ENCODE data around the gene EXTL1.

Gene EXTL1

DNA sequence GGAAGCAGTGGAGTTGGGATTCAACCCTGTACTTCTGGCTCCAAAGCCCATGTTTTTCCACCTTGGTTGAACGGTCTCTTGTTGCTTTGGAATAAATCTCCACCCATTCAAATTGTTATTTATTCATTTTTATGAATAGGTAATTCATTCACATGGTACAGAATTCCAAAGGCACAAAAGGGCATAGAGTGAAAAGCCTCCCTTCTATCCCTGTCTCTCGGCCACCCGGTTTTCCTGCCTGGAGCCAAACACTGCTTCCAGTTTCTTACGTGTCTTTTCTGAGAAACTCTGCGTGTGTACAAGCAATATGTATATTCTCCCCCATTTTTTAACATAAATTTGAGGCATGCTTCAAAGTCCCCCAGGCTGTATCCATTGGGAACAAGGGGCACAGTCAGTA, 3.9 kb downstream of the EXTL1 start:
- DNase-seq: no peak

DNA sequence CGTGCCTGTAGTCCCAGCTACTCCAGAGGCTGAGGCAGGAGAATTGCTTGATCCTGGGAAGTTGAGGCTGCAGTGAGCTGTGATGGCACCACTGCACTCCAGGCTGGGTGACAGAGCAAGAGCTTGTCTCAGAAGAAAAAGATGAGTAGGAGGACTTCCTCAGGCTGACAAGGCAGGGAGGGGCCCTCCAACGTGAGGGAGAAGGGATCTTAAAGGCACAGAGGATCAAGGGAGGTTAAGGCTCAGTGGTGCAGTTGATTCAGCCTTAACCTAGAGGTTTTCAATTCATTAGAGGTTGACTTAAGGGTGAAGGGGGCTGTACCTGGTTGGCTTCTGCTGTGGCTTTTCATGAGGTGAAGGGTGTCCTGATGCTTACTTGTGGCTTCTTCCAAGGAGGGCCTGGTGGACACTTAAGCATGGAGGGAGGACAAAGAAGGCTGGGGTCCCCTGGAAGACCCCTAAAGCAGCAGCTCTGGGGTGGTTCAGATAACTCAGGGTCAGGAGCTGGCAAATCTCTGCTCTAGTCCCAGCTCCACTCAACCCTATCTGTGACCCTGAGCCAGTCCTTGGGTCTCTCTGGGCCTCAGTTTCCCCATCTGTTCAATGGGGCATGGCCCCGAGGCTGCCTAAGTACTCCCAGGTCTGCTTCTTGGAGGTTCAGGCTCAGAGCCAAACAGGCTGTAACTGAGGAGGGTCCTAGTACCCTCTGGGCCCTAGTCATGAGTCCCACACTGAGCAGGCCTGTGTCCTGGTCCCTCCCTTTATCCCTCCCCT, 6.3 kb downstream of the EXTL1 start:
- no peak for DNase-seq

DNA sequence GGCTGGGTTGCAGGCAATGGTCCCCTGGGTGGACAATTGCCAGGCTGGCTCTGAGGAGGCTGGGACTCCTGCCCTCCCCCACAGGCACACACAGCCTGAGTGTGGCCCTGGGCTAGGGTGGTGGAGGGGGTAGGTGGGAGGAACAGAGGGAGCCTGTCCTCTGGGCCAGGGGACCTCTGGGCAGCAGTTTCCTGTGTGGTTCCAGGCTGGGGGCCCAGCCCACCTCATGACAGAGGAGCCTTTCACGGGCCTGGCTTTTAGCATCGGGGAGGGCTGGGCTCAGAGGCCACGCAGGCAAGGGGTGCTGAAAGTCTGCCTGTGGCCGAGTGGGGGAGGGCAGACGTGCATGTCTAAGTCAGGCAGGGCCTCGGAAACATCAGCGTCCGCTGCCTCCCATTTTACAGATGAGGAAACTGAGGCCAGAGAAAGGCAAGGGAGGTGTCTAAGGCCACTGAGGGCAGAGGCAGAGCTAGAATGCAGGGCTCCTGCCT, 7.0 kb downstream of the EXTL1 start:
- DNase-seq: no peak

DNA sequence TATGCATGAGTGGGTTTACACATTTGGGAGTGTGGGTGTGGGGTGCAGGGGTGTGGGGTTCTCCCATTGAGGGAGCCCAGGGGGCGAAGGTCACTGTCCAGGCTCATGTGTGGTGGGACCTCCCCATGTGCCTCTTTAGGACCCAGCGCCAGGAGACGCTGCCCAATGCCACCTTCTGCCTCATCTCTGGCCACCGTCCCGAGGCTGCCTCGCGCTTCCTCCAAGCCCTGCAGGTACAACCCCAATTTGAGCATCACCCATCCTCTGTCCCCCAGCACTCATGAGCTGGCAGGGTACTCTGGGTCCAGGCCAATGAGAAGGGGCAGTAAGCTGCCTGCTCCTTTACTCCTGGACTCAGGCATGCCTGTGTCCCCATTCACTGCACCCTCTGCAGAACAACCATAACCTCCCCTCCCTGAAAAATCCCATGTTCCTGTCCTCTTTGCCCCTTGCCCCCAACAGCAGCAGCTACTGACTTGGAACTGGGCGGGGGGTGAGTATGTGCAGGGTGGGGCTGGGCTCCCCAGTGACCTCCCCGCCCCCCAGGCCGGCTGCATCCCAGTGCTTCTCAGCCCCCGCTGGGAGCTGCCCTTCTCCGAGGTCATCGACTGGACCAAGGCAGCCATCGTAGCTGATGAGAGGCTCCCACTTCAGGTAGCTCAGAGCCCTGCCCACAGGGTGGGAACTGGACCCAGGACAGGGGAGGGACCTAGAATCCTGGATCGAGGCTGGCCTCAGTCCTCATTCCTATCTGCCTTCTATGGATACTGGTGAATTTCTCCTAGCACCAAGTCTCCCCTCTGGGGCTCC, 7.7 kb downstream of the EXTL1 start:
- no peak for DNase-seq

- DNase-seq: no peak
These were observed 8.4 kb downstream of the EXTL1 start for GRCh38 chr1:26029864-26030481.

DNA sequence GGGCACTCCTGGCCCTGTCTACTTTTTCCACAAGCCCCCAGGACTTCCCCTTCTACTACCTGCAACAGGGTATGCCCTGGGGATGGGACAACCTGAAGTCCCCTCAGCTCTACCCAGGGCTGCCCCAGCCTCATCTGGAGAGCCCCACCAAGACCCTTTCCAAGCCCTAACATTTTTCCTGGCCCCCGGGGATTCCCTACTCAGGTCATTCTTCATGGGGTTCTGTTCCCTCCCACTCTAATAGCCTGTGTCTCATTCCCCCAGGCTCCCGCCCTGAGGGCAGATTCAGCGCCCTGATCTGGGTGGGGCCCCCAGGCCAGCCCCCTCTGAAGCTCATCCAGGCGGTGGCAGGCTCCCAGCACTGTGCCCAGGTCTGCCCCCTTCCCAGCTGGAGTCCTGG, 9.6 kb downstream of the EXTL1 start:
- DNase-seq: no peak

GRCh38 chr1:26031611-26032220, 10.1 kb downstream of the EXTL1 start:
- DNase-seq: no peak

GRCh38 chr1:26032656-26033357, 11.2 kb downstream of the EXTL1 start:
- DNase-seq: no peak

DNA sequence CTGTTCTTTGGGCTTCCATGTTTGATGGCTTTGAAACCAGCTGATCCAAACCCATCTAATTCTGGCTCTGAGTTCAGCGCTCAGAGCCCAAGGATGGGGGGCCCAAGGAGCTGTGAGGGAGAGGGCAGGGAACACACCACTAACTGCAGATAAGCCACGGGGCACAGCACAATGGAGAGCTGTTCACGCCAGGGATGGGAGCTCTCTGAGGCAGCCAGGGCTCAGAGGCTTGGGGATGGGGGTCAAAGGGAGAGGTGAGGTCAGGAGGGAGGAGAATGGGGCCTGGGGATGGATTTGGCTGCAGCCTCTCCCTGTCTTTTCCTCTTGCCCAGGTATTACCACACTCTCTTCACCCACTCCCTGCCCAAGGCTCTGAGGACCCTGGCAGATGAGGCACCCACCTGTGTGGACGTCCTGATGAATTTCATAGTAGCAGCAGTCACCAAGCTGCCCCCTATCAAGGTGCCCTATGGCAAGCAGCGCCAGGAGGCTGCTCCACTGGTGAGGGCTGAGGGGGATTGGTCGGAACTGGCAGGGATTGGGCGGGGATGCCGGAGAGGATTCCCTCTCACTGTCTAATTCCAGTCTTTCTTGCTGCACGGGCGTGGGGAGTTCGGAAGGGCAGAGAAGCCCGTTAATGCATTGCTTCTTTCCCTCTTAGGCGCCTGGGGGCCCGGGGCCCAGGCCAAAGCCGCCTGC, 13.1 kb downstream of the EXTL1 start:
- DNase-seq: no peak

DNA sequence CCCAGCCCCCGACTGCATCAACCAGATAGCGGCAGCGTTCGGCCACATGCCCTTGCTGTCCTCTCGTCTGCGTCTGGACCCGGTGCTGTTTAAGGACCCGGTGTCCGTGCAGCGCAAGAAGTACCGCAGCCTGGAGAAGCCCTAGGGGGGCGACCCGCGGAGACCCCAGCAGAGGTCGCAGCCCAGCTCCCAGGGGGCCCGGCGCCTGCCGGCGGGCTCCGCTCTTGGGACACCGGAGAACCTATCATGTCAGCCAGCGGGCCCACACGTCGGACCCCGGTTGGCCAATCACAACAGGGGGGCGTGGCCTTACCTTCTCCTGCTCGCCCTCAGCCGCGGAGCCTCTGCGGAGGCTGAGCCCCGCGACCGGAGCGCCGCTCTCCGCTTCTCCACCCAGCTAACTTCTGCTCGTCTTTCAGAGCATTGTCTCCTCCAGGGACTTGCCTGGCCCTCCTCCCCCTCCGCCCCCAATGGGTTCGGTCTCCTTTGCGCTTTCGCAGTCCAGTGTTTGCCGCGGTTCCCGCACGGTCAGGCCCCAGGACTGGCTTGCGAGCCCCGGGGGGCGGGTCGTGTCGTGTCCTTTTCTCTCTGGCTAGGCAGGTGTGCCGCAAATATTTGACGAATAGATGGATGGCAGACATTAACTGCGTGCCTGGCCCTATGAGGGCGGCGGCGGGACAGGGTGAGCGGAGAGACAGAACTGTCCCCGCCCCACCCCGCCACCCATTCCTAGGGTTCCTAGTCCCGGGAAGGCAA, 13.8 kb downstream of the EXTL1 start:
- DNase-seq: peak; percentile 95

GRCh38 chr1:26035959-26036755, 14.6 kb downstream of the EXTL1 start:
- DNase-seq: peak; percentile 74

GRCh38 chr1:26036756-26037281, 15.2 kb downstream of the EXTL1 start:
- DNase-seq: no peak

DNA sequence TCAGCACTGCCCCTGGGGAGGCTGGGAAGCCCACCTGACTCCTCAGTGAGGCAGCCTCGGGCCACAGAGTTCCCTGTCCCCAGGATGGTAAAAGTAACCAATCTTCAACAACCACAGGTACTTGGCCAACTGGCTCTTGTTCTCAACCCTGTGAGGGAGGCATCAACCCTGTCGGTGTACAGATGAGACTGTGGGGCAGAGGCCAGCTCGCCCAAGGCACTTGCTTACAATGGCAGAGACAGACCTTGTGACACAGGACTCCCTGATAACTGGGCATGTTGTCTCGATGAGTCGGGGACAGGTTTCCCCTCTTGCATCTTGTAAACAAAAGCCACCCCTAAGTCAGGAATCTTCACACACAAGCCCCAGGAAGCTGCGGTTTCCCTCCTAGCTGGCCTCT, 16.3 kb downstream of the EXTL1 start:
- no peak for DNase-seq

DNA sequence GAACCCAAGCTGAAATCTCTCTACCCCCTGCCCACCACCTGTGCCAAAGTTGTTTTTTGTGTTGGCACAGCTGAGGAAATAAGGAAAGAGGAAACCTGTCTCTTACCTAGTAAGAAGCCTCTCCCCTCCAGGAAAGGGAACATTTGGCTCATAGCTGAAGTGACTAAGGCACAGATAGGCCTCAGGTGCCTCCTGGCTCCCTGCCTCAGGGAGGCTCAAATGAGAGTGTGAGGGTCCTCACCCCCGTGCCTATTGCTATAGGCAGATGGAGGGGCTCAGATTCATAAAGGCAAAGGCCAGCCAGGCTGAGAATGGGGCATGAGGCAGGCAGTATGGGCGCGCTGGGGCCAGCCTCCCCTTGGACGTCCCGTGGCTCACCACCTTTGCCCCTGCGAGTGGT, 16.9 kb downstream of the EXTL1 start:
- DNase-seq: no peak

DNA sequence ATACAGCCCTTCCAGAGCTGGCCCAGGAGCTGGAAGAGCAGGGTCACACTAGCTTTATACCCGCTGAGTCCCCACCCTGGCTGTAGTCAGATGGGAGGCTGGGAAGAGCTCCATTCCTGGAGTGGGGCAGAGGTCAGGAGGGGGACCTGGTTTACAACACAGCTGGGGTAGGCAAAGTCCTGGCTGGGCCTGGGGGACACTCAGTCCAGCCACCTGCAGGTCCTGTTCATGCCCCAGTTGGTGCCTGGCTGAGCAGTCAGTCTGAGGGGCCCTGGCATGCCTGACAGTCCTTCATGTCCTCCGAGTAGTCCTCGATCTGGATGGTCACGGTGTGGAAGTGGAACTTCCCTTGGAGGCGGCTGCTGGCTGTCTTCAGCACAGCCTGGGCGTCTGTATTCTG, 17.3 kb downstream of the EXTL1 start:
- no peak for DNase-seq

GRCh38 chr1:26041401-26041800, 19.8 kb downstream of the EXTL1 start:
- DNase-seq: no peak

GRCh38 chr1:26041978-26042377, 20.4 kb downstream of the EXTL1 start:
- no peak for DNase-seq

- no peak for DNase-seq
These were observed 22.2 kb downstream of the EXTL1 start for GRCh38 chr1:26043765-26044164.

- DNase-seq: no peak
These were observed 22.8 kb downstream of the EXTL1 start for GRCh38 chr1:26044414-26044813.

All from activated naive CD4-positive, alpha-beta T cell treated with anti-CD3 and anti-CD28 coated beads, Interleukin-2, amount 50 U/mL, for 16 hours (primary cell).